ENCODE data around the gene LPCAT1.

The LPCAT1 gene

GRCh38 chr5:1419476-1420210 lies 104.1 kb downstream of the LPCAT1 start:
- DNase-seq, result no peak

- no peak for DNase-seq
These were observed 104.9 kb downstream of the LPCAT1 start for GRCh38 chr5:1418921-1419280.

GRCh38 chr5:1418238-1418920 lies 105.4 kb downstream of the LPCAT1 start:
- no peak for DNase-seq

GRCh38 chr5:1417586-1418225 lies 106.1 kb downstream of the LPCAT1 start:
- no peak for DNase-seq

- no peak for DNase-seq
These were observed 106.8 kb downstream of the LPCAT1 start for GRCh38 chr5:1416856-1417469.

- no peak for DNase-seq
These were observed 108.0 kb downstream of the LPCAT1 start for GRCh38 chr5:1415626-1416360.

- DNase-seq, result no peak
These were observed 108.7 kb downstream of the LPCAT1 start for GRCh38 chr5:1415059-1415425.

- no peak for DNase-seq
These were observed 109.3 kb downstream of the LPCAT1 start for GRCh38 chr5:1414311-1415058.

GRCh38 chr5:1413611-1414241 lies 110.0 kb downstream of the LPCAT1 start:
- no peak for DNase-seq

GRCh38 chr5:1413211-1413610 lies 110.5 kb downstream of the LPCAT1 start:
- DNase-seq, result no peak

- DNase-seq, result no peak
These were observed 111.1 kb downstream of the LPCAT1 start for GRCh38 chr5:1412621-1413020.

- DNase-seq, result peak; percentile 60
These were observed 111.6 kb downstream of the LPCAT1 start for GRCh38 chr5:1412163-1412562.

Data from NCI-H2171 treated with DMSO at 0.1 percent for 48 hours (cell line).